WTC11 (cell line): ENCODE measurements around the gene SHISA6. TPM values are rescaled to one million over a fixed set of nuclear protein-coding genes. Genes with fewer than 3 reads are reported as not detected.

Experiments used
- ATAC-seq: fragments of 200-7000 bp; cut with Tn5 transposase; 2 replicates; pipeline ENCODE4 v1.10.0; 2021; ENCODE audit warnings: mild to moderate bottlenecking, moderate library complexity
- CTCF ChIA-PET: fragments of 300-600 bp; sonication (Branson Sonifier 250); formaldehyde crosslinking; loops from one replicate; lab custom pipeline; 2021; ENCODE audit warnings: antibody characterized with exemption; lab: Charles Lee
- POLR2A ChIA-PET: fragments of 350-600 bp; sonication (Branson Sonifier 250); formaldehyde crosslinking; loops from one replicate; lab custom pipeline; 2021; ENCODE audit warnings: antibody characterized with exemption; lab: Charles Lee
- DNase-seq: peaks from one replicate; pipeline ENCODE4 v3.0.0; 2021; ENCODE audit warnings: low spot score
- H3K27ac Mint-ChIP-seq: 2 replicates; pipeline ENCODE4 v1.8.0; 2021; ENCODE audit warnings: mixed read lengths
- H3K27me3 Mint-ChIP-seq: 2 replicates; pipeline ENCODE4 v1.8.0; 2021; ENCODE audit warnings: low read depth, mild to moderate bottlenecking, moderate library complexity, mixed read lengths
- H3K36me3 Mint-ChIP-seq: 2 replicates; pipeline ENCODE4 v1.8.0; 2021; ENCODE audit warnings: mixed read lengths
- H3K4me1 Mint-ChIP-seq: 2 replicates; pipeline ENCODE4 v1.8.0; 2022; ENCODE audit warnings: mixed read lengths
- H3K4me3 Mint-ChIP-seq: 2 replicates; pipeline ENCODE4 v1.8.0; 2021; ENCODE audit warnings: mild to moderate bottlenecking, moderate library complexity, mixed read lengths
- H3K9me3 Mint-ChIP-seq: 2 replicates; pipeline ENCODE4 v1.8.0; 2021; ENCODE audit warnings: mixed read lengths
- CREB1 ChIP-seq: sonication (generic); formaldehyde crosslinking; IDR thresholded peaks from 2 replicates; pipeline ENCODE4 v1.8.0; 2023; ENCODE audit warnings: mild to moderate bottlenecking, missing genetic modification reagents
- JAZF1 ChIP-seq: fragments of 250-450 bp; sonication (Bioruptor Pico); IDR thresholded peaks from 2 replicates; pipeline ENCODE4 v1.9.0; 2021; ENCODE audit warnings: moderate library complexity, mild to moderate bottlenecking, inconsistent platforms
- NFATC4 ChIP-seq: fragments of 250-450 bp; sonication (Bioruptor Pico); IDR thresholded peaks from 2 replicates; pipeline ENCODE4 v1.9.0; 2021; ENCODE audit warnings: mild to moderate bottlenecking
- NFE2L1 ChIP-seq: sonication (generic); formaldehyde crosslinking; IDR thresholded peaks from 2 replicates; pipeline ENCODE4 v1.8.1; 2023; ENCODE audit warnings: missing genetic modification reagents
- NFYB ChIP-seq: sonication (generic); formaldehyde crosslinking; conservative IDR thresholded peaks from 2 replicates; pipeline ENCODE4 v1.8.0; 2022; ENCODE audit warnings: low read depth, missing genetic modification reagents
- TEAD1 ChIP-seq: sonication (generic); formaldehyde crosslinking; IDR thresholded peaks from 2 replicates; pipeline ENCODE4 v1.8.0; 2022; ENCODE audit warnings: mild to moderate bottlenecking, missing genetic modification reagents
- TEAD4 ChIP-seq: sonication (generic); formaldehyde crosslinking; IDR thresholded peaks from 2 replicates; pipeline ENCODE4 v1.8.0; 2022; ENCODE audit warnings: mild to moderate bottlenecking, missing genetic modification reagents
- ZNF219 ChIP-seq: sonication (generic); formaldehyde crosslinking; IDR thresholded peaks from 2 replicates; pipeline ENCODE4 v1.8.0; 2023; ENCODE audit warnings: missing genetic modification reagents, mild to moderate bottlenecking, borderline replicate concordance
- ZNF396 ChIP-seq: fragments of 250-450 bp; sonication (Bioruptor Pico); IDR thresholded peaks from 2 replicates; pipeline ENCODE4 v1.8.0; 2021; ENCODE audit warnings: mild to moderate bottlenecking, moderate library complexity, borderline replicate concordance
- total RNA-seq: library from RNA; stranded (reverse); gene quantifications from 3 replicates; pipeline ENCODE4 v1.2.3, GENCODE V29; 2021
- TF ChIP-seq, protein P1 (sequence below): sonication (generic); formaldehyde crosslinking; IDR thresholded peaks from 2 replicates; pipeline ENCODE4 v1.8.1; 2023; ENCODE audit warnings: mild to moderate bottlenecking, missing genetic modification reagents
- TF ChIP-seq, protein P2 (sequence below): sonication (generic); formaldehyde crosslinking; IDR thresholded peaks from 2 replicates; pipeline ENCODE4 v1.8.1; 2023; ENCODE audit warnings: mild to moderate bottlenecking, missing genetic modification reagents, borderline replicate concordance
- TF ChIP-seq, protein P3 (sequence below): sonication (generic); formaldehyde crosslinking; conservative IDR thresholded peaks from 2 replicates; pipeline ENCODE4 v1.8.1; 2022; ENCODE audit warnings: mild to moderate bottlenecking, missing genetic modification reagents
- TF ChIP-seq, protein P4 (sequence below): fragments of 250-450 bp; sonication (Bioruptor Pico); IDR thresholded peaks from 2 replicates; pipeline ENCODE4 v2.1.2; 2022; ENCODE audit warnings: mild to moderate bottlenecking, moderate library complexity
- TF ChIP-seq, protein P5 (sequence below): sonication (generic); formaldehyde crosslinking; IDR thresholded peaks from 2 replicates; pipeline ENCODE4 v1.8.1; 2022; ENCODE audit warnings: low read depth, mild to moderate bottlenecking, moderate library complexity, missing genetic modification reagents, borderline replicate concordance
- TF ChIP-seq, protein P6 (sequence below): sonication (generic); formaldehyde crosslinking; IDR thresholded peaks from 2 replicates; pipeline ENCODE4 v1.8.1; 2022; ENCODE audit warnings: mild to moderate bottlenecking, missing genetic modification reagents, moderate library complexity, borderline replicate concordance
- TF ChIP-seq, protein P7 (sequence below): sonication (generic); formaldehyde crosslinking; conservative IDR thresholded peaks from 2 replicates; pipeline ENCODE4 v1.8.1; 2023; ENCODE audit warnings: mild to moderate bottlenecking, low read depth, missing genetic modification reagents, moderate library complexity
- TF ChIP-seq, protein P8 (sequence below): sonication (generic); formaldehyde crosslinking; IDR thresholded peaks from 2 replicates; pipeline ENCODE4 v1.8.1; 2023; ENCODE audit warnings: mild to moderate bottlenecking, missing genetic modification reagents, moderate library complexity

The SHISA6 gene
- total RNA-seq, 1 experiment from 2014 or later, result 1.1 TPM

DNA sequence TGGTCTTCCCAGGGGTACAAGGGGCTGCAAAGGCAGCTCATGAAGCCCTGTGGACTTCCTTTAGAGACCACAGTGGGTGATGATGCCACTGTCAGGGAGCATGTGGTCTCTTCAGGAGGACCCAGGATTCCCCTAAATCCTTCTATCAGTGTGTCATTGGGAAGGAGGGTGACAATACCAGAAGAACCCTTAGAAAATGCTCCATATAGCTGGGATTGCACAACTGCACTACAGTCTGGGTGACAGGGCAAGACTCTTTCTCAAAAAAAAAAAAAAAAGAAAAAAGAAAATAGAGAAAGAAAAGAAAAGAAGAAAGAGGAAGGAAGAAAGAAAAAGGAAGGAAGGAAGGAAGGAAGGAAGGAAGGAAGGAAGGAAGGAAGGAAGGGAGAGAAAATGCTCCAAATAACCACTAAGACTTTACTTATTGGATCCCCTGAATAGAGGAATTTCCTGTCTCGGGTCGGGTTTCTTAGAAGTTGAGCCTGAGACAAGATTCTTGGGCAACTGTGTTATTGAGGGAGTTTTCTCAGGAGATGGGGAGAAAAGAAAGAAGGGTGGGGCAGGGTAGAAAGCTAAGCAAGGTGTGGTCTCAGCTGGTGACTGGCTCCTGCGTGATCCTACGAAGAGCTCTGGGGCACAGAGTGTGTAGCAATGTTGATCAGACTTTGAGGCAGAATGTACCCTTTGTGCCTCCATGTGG is 274.1 kb downstream of the SHISA6 start:
- Mint-ChIP-seq H3K9me3 (peaks cover 58% of the 10 kb centered on the region), H3K36me3 (peaks cover 47% of the 10 kb centered on the region), H3K27ac (no peak overlapping the region), H3K27me3 (peaks cover 4% of the 10 kb centered on the region; the same call in 1 of the 2 replicates), H3K4me1 (no peaks in the 10 kb centered on the region), H3K4me3 (no peak overlapping the region)
- ATAC-seq (no peak), DNase-seq (no peak)
- ChIA-PET POLR2A (no interaction called here), CTCF (no interaction called here)
- TF ChIP-seq JAZF1 (CRISPR knock-in tag), result no peak
- TF ChIP-seq TEAD4 (CRISPR knock-in tag), result no peak
- TF ChIP-seq, protein P1, sequence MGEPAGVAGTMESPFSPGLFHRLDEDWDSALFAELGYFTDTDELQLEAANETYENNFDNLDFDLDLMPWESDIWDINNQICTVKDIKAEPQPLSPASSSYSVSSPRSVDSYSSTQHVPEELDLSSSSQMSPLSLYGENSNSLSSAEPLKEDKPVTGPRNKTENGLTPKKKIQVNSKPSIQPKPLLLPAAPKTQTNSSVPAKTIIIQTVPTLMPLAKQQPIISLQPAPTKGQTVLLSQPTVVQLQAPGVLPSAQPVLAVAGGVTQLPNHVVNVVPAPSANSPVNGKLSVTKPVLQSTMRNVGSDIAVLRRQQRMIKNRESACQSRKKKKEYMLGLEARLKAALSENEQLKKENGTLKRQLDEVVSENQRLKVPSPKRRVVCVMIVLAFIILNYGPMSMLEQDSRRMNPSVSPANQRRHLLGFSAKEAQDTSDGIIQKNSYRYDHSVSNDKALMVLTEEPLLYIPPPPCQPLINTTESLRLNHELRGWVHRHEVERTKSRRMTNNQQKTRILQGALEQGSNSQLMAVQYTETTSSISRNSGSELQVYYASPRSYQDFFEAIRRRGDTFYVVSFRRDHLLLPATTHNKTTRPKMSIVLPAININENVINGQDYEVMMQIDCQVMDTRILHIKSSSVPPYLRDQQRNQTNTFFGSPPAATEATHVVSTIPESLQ (CRISPR knock-in tag), result no peak
- TF ChIP-seq, protein P2, sequence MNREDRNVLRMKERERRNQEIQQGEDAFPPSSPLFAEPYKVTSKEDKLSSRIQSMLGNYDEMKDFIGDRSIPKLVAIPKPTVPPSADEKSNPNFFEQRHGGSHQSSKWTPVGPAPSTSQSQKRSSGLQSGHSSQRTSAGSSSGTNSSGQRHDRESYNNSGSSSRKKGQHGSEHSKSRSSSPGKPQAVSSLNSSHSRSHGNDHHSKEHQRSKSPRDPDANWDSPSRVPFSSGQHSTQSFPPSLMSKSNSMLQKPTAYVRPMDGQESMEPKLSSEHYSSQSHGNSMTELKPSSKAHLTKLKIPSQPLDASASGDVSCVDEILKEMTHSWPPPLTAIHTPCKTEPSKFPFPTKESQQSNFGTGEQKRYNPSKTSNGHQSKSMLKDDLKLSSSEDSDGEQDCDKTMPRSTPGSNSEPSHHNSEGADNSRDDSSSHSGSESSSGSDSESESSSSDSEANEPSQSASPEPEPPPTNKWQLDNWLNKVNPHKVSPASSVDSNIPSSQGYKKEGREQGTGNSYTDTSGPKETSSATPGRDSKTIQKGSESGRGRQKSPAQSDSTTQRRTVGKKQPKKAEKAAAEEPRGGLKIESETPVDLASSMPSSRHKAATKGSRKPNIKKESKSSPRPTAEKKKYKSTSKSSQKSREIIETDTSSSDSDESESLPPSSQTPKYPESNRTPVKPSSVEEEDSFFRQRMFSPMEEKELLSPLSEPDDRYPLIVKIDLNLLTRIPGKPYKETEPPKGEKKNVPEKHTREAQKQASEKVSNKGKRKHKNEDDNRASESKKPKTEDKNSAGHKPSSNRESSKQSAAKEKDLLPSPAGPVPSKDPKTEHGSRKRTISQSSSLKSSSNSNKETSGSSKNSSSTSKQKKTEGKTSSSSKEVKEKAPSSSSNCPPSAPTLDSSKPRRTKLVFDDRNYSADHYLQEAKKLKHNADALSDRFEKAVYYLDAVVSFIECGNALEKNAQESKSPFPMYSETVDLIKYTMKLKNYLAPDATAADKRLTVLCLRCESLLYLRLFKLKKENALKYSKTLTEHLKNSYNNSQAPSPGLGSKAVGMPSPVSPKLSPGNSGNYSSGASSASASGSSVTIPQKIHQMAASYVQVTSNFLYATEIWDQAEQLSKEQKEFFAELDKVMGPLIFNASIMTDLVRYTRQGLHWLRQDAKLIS (CRISPR knock-in tag), result no peak
- TF ChIP-seq, protein P3, sequence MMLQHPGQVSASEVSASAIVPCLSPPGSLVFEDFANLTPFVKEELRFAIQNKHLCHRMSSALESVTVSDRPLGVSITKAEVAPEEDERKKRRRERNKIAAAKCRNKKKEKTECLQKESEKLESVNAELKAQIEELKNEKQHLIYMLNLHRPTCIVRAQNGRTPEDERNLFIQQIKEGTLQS, result no peak
- TF ChIP-seq NFATC4 (CRISPR knock-in tag), result no peak
- TF ChIP-seq, protein P4, sequence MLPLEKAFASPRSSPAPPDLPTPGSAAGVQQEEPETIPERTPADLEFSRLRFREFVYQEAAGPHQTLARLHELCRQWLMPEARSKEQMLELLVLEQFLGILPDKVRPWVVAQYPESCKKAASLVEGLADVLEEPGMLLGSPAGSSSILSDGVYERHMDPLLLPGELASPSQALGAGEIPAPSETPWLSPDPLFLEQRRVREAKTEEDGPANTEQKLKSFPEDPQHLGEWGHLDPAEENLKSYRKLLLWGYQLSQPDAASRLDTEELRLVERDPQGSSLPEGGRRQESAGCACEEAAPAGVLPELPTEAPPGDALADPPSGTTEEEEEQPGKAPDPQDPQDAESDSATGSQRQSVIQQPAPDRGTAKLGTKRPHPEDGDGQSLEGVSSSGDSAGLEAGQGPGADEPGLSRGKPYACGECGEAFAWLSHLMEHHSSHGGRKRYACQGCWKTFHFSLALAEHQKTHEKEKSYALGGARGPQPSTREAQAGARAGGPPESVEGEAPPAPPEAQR (CRISPR knock-in tag), result no peak
- TF ChIP-seq TEAD1 (CRISPR knock-in tag), result no peak
- TF ChIP-seq, protein P5, sequence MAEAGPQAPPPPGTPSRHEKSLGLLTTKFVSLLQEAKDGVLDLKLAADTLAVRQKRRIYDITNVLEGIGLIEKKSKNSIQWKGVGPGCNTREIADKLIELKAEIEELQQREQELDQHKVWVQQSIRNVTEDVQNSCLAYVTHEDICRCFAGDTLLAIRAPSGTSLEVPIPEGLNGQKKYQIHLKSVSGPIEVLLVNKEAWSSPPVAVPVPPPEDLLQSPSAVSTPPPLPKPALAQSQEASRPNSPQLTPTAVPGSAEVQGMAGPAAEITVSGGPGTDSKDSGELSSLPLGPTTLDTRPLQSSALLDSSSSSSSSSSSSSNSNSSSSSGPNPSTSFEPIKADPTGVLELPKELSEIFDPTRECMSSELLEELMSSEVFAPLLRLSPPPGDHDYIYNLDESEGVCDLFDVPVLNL (CRISPR knock-in tag), result no peak
- TF ChIP-seq CREB1 (CRISPR knock-in tag), result no peak
- TF ChIP-seq, protein P6, sequence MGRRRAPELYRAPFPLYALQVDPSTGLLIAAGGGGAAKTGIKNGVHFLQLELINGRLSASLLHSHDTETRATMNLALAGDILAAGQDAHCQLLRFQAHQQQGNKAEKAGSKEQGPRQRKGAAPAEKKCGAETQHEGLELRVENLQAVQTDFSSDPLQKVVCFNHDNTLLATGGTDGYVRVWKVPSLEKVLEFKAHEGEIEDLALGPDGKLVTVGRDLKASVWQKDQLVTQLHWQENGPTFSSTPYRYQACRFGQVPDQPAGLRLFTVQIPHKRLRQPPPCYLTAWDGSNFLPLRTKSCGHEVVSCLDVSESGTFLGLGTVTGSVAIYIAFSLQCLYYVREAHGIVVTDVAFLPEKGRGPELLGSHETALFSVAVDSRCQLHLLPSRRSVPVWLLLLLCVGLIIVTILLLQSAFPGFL (CRISPR knock-in tag), result no peak
- TF ChIP-seq, protein P7, sequence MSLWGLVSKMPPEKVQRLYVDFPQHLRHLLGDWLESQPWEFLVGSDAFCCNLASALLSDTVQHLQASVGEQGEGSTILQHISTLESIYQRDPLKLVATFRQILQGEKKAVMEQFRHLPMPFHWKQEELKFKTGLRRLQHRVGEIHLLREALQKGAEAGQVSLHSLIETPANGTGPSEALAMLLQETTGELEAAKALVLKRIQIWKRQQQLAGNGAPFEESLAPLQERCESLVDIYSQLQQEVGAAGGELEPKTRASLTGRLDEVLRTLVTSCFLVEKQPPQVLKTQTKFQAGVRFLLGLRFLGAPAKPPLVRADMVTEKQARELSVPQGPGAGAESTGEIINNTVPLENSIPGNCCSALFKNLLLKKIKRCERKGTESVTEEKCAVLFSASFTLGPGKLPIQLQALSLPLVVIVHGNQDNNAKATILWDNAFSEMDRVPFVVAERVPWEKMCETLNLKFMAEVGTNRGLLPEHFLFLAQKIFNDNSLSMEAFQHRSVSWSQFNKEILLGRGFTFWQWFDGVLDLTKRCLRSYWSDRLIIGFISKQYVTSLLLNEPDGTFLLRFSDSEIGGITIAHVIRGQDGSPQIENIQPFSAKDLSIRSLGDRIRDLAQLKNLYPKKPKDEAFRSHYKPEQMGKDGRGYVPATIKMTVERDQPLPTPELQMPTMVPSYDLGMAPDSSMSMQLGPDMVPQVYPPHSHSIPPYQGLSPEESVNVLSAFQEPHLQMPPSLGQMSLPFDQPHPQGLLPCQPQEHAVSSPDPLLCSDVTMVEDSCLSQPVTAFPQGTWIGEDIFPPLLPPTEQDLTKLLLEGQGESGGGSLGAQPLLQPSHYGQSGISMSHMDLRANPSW, result no peak
- TF ChIP-seq NFE2L1 (CRISPR knock-in tag), result no peak
- TF ChIP-seq, protein P8, sequence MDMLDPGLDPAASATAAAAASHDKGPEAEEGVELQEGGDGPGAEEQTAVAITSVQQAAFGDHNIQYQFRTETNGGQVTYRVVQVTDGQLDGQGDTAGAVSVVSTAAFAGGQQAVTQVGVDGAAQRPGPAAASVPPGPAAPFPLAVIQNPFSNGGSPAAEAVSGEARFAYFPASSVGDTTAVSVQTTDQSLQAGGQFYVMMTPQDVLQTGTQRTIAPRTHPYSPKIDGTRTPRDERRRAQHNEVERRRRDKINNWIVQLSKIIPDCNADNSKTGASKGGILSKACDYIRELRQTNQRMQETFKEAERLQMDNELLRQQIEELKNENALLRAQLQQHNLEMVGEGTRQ (CRISPR knock-in tag), result no peak
- TF ChIP-seq ZNF396 (CRISPR knock-in tag), result no peak
- TF ChIP-seq ZNF219, result no peak
- no peak for TF ChIP-seq NFYB
